Liver (tissue), 9 donors: ENCODE data around the gene MLH1. TPM values are rescaled to one million over a fixed set of nuclear protein-coding genes. Genes with fewer than 3 reads are reported as not detected.

ENCODE experiments used
- DNase-seq: peaks from one replicate; pipeline ENCODE4 v3.0.0-alpha.2; 2017; ENCODE audit warnings: low spot score
- H3K27ac ChIP-seq, 2 donors: one replicate each; pipeline ENCODE4 v1.7.0; 2013; ENCODE audit warnings: inconsistent platforms in 2 of 2, low read length in 2 of 2, control low read depth in 1 of 2, low read depth in 1 of 2, mild to moderate bottlenecking in 1 of 2
- H3K27me3 ChIP-seq, 4 donors: one replicate each; pipeline versions ENCODE4 v1.6.1 to v1.7.0; 2013; ENCODE audit warnings: low read length in 3 of 4, inconsistent platforms in 1 of 4, mild to moderate bottlenecking in 1 of 4, moderate library complexity in 1 of 4; ENCODE audit not compliant: control insufficient read depth in 4 of 4, insufficient read depth in 4 of 4
- H3K36me3 ChIP-seq, 4 donors: one replicate each; pipeline versions ENCODE4 v1.6.1 to v1.7.0; 2013; ENCODE audit warnings: low read length in 3 of 4, mild to moderate bottlenecking in 3 of 4, low read depth in 1 of 4, moderate library complexity in 1 of 4; ENCODE audit not compliant: control insufficient read depth in 4 of 4, insufficient read depth in 3 of 4
- H3K4me1 ChIP-seq, 4 donors: one replicate each; pipeline versions ENCODE4 v1.6.1 to v1.7.0; 2013; ENCODE audit warnings: low read length in 3 of 4, mild to moderate bottlenecking in 3 of 4, moderate library complexity in 1 of 4; ENCODE audit not compliant: control insufficient read depth in 4 of 4, insufficient read depth in 4 of 4
- H3K4me3 ChIP-seq, 3 donors: one replicate each; pipeline versions ENCODE4 v1.6.1 to v1.7.0; 2013; ENCODE audit warnings: low read length in 3 of 3, control low read depth in 1 of 3, low read depth in 1 of 3, mild to moderate bottlenecking in 1 of 3
- H3K9ac ChIP-seq, 2 donors: one replicate each; pipeline ENCODE4 v1.7.0; 2013; ENCODE audit warnings: low read length in 2 of 2, mild to moderate bottlenecking in 2 of 2, moderate library complexity in 2 of 2, control low read depth in 1 of 2, low read depth in 1 of 2
- H3K9me3 ChIP-seq, 4 donors: one replicate each; pipeline versions ENCODE4 v1.6.1 to v1.7.0; 2013; ENCODE audit warnings: low read length in 3 of 4; ENCODE audit not compliant: control insufficient read depth in 4 of 4
- EGR1 ChIP-seq, 2 donors: IDR thresholded peaks; 2 replicates each; pipeline ENCODE4 v1.6.1; 2016 to 2018; ENCODE audit warnings: antibody characterized with exemption in 2 of 2, low read depth in 2 of 2
- FOXA1 ChIP-seq: IDR thresholded peaks from 2 replicates; pipeline ENCODE4 v1.6.1; 2016; ENCODE audit warnings: antibody characterized with exemption
- FOXA2 ChIP-seq: IDR thresholded peaks from 2 replicates; pipeline ENCODE4 v1.6.1; 2016; ENCODE audit warnings: antibody characterized with exemption
- GABPA ChIP-seq, 2 donors: IDR thresholded peaks in 1 of 2; conservative IDR thresholded peaks in 1 of 2; 2 replicates each; pipeline ENCODE4 v1.6.1; 2016; ENCODE audit warnings: antibody characterized with exemption in 2 of 2, mild to moderate bottlenecking in 1 of 2, moderate library complexity in 1 of 2
- HNF4A ChIP-seq, 2 donors: conservative IDR thresholded peaks; 2 replicates each; pipeline ENCODE4 v1.6.1; 2016; ENCODE audit warnings: antibody characterized with exemption in 2 of 2, mild to moderate bottlenecking in 2 of 2
- HNF4G ChIP-seq: IDR thresholded peaks from 2 replicates; pipeline ENCODE4 v1.6.1; 2016; ENCODE audit warnings: antibody characterized with exemption
- JUND ChIP-seq, 2 donors: IDR thresholded peaks; 2 replicates each; pipeline ENCODE4 v1.6.1; 2016; ENCODE audit warnings: antibody characterized with exemption in 2 of 2
- NR2F2 ChIP-seq: IDR thresholded peaks from 2 replicates; pipeline ENCODE4 v1.6.1; 2016; ENCODE audit warnings: antibody characterized with exemption
- RAD21 ChIP-seq, 2 donors: IDR thresholded peaks; 2 replicates each; pipeline ENCODE4 v1.6.1; 2016; ENCODE audit warnings: antibody characterized with exemption in 2 of 2, mild to moderate bottlenecking in 2 of 2
- RXRA ChIP-seq, 2 donors: IDR thresholded peaks; 2 replicates each; pipeline ENCODE4 v1.6.1; 2017 to 2018; ENCODE audit warnings: antibody characterized with exemption in 2 of 2, mild to moderate bottlenecking in 1 of 2
- SP1 ChIP-seq: IDR thresholded peaks from 2 replicates; pipeline ENCODE4 v1.6.1; 2018; ENCODE audit warnings: antibody characterized with exemption, mild to moderate bottlenecking
- TAF1 ChIP-seq: conservative IDR thresholded peaks from 2 replicates; pipeline ENCODE4 v1.6.1; 2016; ENCODE audit warnings: antibody characterized with exemption, mild to moderate bottlenecking
- YY1 ChIP-seq: IDR thresholded peaks from 2 replicates; pipeline ENCODE4 v1.6.1; 2016; ENCODE audit warnings: antibody characterized with exemption, mild to moderate bottlenecking
- WGBS: extraction: QIAGEN DNeasy Blood & Tissue Kit; methylation state at CpG from one replicate; pipeline ENCODE4 v1.1.7; 2013; 5-methylcytosine and 5-hydroxymethylcytosine counted together
- polyA plus RNA-seq, 2 donors: library from polyadenylated mRNA; stranded (reverse) in 1 of 2; unstranded in 1 of 2; fragments of 200-250 nt in 1 of 2; fragments of >200 nt in 1 of 2; fragmentation: Nextera tagmentation in 1 of 2; extraction: Ambion mirVana in 1 of 2; gene quantifications; one replicate each; pipeline versions ENCODE4 v1.2.1 to v1.2.3, GENCODE V29; 2013 to 2015
- total RNA-seq, 2 donors: library from RNA; depleted of rRNA; stranded (reverse); fragments of >200 nt; gene quantifications; one replicate each; pipeline ENCODE4 v1.2.3, GENCODE V29; 2014
- TF ChIP-seq, protein P1 (sequence below): IDR thresholded peaks from 2 replicates; pipeline ENCODE4 v1.6.1; 2016; ENCODE audit warnings: antibody characterized with exemption
- TF ChIP-seq, protein P2 (sequence below): IDR thresholded peaks from 2 replicates; pipeline ENCODE4 v1.6.1; 2016; ENCODE audit warnings: antibody characterized with exemption
- TF ChIP-seq, protein P3 (sequence below): fragments of 150-350 bp; IDR thresholded peaks from 2 replicates; pipeline ENCODE4 v1.5.1; 2017; ENCODE audit warnings: improper control_type of control experiment, low read depth, low read length; ENCODE audit not compliant: missing input control
- TF ChIP-seq, protein P4 (sequence below): IDR thresholded peaks from 2 replicates; pipeline ENCODE4 v1.6.1; 2016; ENCODE audit warnings: antibody characterized with exemption
- TF ChIP-seq, protein P5 (sequence below): IDR thresholded peaks from 2 replicates; pipeline ENCODE4 v1.6.1; 2016; ENCODE audit warnings: antibody characterized with exemption, mild to moderate bottlenecking
- donor health status: healthy.
- donor health status: healthy.
- donor health status: healthy.
- donor health status: healthy.
- donor health status: healthy.

The MLH1 gene
- total and polyA plus RNA-seq, 4 donors: 9.4 to 34.2 (median 22.5) TPM

DNA sequence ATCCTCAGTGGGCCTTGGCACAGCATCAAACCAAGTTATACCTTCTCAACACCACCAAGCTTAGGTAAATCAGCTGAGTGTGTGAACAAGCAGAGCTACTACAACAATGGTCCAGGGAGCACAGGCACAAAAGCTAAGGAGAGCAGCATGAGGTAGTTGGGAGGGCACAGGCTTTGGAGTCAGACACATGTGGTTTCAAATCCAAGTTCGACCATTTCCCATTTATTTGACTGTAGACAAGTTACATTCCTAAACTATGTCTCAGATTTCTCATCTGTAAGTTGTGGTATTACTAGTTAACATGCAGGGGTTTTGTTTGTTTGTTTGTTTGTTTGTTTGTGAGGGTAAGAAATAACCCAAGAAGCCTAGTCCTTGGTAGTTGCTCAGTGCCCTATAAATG is 46.9 kb downstream of the MLH1 start:
- WGBS: 96% methylated on average over 1 of the region's 1 CpG
- H3K4me3 ChIP-seq: no peak overlapping the region
- peaks cover 0 to 6% (median under 1%) of the 10 kb centered on the region in 4 donors for H3K9me3 ChIP-seq
- H3K27ac ChIP-seq: no peak overlapping the region
- H3K27me3 ChIP-seq: no peaks in the 10 kb centered on the region
- DNase-seq: no peak
- peaks cover 0 to 1% (median 0%) of the 10 kb centered on the region in 4 donors for H3K4me1 ChIP-seq
- TF ChIP-seq RXRA (IDR thresholded peaks at IDR 0.05) (no peak), HNF4A (conservative IDR thresholded peaks at IDR 0.05) (no peak), TAF1 (no peak), FOXA2 (no peak), JUND (IDR thresholded peaks at IDR 0.05) (no peak), SP1 (no peak), YY1 (no peak), EGR1 (IDR thresholded peaks at IDR 0.05; ENCODE audit: low read depth in 2 of 2) (no peak), GABPA (IDR thresholded peaks at IDR 0.05 in 1 of 2, conservative IDR thresholded peaks at IDR 0.05 in 1 of 2) (no peak)
- TF ChIP-seq, protein P1, sequence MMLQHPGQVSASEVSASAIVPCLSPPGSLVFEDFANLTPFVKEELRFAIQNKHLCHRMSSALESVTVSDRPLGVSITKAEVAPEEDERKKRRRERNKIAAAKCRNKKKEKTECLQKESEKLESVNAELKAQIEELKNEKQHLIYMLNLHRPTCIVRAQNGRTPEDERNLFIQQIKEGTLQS: no peak
- TF ChIP-seq, protein P2, sequence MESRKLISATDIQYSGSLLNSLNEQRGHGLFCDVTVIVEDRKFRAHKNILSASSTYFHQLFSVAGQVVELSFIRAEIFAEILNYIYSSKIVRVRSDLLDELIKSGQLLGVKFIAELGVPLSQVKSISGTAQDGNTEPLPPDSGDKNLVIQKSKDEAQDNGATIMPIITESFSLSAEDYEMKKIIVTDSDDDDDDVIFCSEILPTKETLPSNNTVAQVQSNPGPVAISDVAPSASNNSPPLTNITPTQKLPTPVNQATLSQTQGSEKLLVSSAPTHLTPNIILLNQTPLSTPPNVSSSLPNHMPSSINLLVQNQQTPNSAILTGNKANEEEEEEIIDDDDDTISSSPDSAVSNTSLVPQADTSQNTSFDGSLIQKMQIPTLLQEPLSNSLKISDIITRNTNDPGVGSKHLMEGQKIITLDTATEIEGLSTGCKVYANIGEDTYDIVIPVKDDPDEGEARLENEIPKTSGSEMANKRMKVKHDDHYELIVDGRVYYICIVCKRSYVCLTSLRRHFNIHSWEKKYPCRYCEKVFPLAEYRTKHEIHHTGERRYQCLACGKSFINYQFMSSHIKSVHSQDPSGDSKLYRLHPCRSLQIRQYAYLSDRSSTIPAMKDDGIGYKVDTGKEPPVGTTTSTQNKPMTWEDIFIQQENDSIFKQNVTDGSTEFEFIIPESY: no peak
- TF ChIP-seq, protein P3, sequence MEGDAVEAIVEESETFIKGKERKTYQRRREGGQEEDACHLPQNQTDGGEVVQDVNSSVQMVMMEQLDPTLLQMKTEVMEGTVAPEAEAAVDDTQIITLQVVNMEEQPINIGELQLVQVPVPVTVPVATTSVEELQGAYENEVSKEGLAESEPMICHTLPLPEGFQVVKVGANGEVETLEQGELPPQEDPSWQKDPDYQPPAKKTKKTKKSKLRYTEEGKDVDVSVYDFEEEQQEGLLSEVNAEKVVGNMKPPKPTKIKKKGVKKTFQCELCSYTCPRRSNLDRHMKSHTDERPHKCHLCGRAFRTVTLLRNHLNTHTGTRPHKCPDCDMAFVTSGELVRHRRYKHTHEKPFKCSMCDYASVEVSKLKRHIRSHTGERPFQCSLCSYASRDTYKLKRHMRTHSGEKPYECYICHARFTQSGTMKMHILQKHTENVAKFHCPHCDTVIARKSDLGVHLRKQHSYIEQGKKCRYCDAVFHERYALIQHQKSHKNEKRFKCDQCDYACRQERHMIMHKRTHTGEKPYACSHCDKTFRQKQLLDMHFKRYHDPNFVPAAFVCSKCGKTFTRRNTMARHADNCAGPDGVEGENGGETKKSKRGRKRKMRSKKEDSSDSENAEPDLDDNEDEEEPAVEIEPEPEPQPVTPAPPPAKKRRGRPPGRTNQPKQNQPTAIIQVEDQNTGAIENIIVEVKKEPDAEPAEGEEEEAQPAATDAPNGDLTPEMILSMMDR: no peak
- TF ChIP-seq, protein P4, sequence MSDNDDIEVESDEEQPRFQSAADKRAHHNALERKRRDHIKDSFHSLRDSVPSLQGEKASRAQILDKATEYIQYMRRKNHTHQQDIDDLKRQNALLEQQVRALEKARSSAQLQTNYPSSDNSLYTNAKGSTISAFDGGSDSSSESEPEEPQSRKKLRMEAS: no peak
- peaks cover 0 to 20% (median 19%) of the 10 kb centered on the region in 4 donors for H3K36me3 ChIP-seq
- H3K9ac ChIP-seq: no peak overlapping the region

DNA sequence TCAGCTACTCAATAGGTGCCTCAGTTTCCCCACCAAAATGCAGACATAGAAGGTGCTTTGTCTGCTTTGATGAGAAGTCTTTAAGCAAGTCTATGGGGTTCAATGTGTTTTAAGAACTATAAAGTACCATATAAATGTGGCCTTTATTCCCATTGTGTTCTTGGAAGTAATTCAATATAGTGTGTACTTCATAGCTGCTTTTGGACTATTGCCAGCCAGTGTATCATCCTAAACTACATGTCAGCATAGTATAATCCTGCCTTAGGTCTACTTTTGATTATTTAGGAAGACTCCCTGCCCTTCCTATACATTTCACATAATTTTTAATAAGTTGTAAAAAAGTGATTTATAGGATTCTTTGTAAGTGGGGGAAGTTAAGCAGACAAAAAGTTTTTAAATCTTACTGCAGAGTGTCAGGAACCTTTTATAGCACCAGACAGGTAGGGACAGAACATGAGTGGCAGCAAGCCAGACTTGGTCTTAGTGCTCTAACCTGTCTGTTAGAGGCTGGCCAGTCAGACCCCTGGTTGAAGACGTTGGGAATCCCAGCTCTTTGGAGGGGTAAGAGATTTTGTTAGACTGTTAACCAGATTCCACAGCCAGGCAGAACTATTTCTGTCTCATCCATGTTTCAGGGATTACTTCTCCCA is 48.4 kb downstream of the MLH1 start:
- no peak for DNase-seq

More for the DNA sequence above, 48.4 kb downstream of the MLH1 start:
- H3K4me3 ChIP-seq: no peak overlapping the region
- H3K27ac ChIP-seq: no peak overlapping the region
- 69% methylated on average over 1 of the region's 1 CpG for WGBS
- H3K27me3 ChIP-seq: no peaks in the 10 kb centered on the region
- TF ChIP-seq TAF1 (no peak), JUND (IDR thresholded peaks at IDR 0.05) (no peak), FOXA1 (no peak), SP1 (no peak), NR2F2 (no peak), FOXA2 (no peak), HNF4G (no peak), GABPA (IDR thresholded peaks at IDR 0.05 in 1 of 2, conservative IDR thresholded peaks at IDR 0.05 in 1 of 2) (no peak), RXRA (IDR thresholded peaks at IDR 0.05) (no peak), RAD21 (IDR thresholded peaks at IDR 0.05) (no peak), HNF4A (conservative IDR thresholded peaks at IDR 0.05) (no peak), EGR1 (IDR thresholded peaks at IDR 0.05; ENCODE audit: low read depth in 2 of 2) (no peak), YY1 (no peak)
- TF ChIP-seq, protein P5, sequence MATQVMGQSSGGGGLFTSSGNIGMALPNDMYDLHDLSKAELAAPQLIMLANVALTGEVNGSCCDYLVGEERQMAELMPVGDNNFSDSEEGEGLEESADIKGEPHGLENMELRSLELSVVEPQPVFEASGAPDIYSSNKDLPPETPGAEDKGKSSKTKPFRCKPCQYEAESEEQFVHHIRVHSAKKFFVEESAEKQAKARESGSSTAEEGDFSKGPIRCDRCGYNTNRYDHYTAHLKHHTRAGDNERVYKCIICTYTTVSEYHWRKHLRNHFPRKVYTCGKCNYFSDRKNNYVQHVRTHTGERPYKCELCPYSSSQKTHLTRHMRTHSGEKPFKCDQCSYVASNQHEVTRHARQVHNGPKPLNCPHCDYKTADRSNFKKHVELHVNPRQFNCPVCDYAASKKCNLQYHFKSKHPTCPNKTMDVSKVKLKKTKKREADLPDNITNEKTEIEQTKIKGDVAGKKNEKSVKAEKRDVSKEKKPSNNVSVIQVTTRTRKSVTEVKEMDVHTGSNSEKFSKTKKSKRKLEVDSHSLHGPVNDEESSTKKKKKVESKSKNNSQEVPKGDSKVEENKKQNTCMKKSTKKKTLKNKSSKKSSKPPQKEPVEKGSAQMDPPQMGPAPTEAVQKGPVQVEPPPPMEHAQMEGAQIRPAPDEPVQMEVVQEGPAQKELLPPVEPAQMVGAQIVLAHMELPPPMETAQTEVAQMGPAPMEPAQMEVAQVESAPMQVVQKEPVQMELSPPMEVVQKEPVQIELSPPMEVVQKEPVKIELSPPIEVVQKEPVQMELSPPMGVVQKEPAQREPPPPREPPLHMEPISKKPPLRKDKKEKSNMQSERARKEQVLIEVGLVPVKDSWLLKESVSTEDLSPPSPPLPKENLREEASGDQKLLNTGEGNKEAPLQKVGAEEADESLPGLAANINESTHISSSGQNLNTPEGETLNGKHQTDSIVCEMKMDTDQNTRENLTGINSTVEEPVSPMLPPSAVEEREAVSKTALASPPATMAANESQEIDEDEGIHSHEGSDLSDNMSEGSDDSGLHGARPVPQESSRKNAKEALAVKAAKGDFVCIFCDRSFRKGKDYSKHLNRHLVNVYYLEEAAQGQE: no peak
- TF ChIP-seq, protein P4: no peak
- TF ChIP-seq, protein P2: no peak
- no peaks in the 10 kb centered on the region for H3K9me3 ChIP-seq
- peaks cover 0 to 19% (median 15%) of the 10 kb centered on the region in 4 donors for H3K36me3 ChIP-seq
- H3K9ac ChIP-seq: no peak overlapping the region
- peaks cover 0 to 1% (median 0%) of the 10 kb centered on the region in 4 donors for H3K4me1 ChIP-seq
